Smooth muscle cell of trachea (primary cell): ENCODE measurements around the gene PGA5. TPM values are rescaled to one million over a fixed set of nuclear protein-coding genes. Genes with fewer than 3 reads are reported as not detected.

Experiments used
- total RNA-seq: library from RNA; depleted of rRNA; stranded (reverse); fragments of >200 nt; gene quantifications from 2 replicates; pipeline ENCODE4 v1.2.1, GENCODE V29; 2014

Gene PGA5
- total RNA-seq: 0.29 and 0.50 TPM in 2 replicates

GRCh38 chr11:61240875-61241274, at the start of gene PGA5:
PGA5 (plus strand) TSS chr11:61241175; CDS start chr11:61241227, 52 bp downstream.

GRCh38 chr11:61202950-61203746, 37.8 kb upstream of the PGA5 start, which contains the start of gene PGA3:
PGA3 (plus strand) TSS chr11:61203515; CDS start chr11:61203565, 50 bp downstream.

GRCh38 chr11:61222047-61222446, 18.9 kb upstream of the PGA5 start, which contains the start of gene PGA4:
PGA4 (plus strand) TSS chr11:61222347; CDS start chr11:61222401, 54 bp downstream.

GRCh38 chr11:61294717-61295595, 54.0 kb downstream of the PGA5 start, which contains the start of gene VWCE:
VWCE (minus strand) TSS chr11:61295316; CDS start chr11:61295037, 279 bp downstream.

Other genes with a start within 250 kb of the PGA5 start
- not detected in 2 replicates for gene CD5, start 138.7 kb upstream of the PGA5 start, total RNA-seq
- 10.0 and 13.1 TPM in 2 replicates for gene VPS37C, start 79.7 kb upstream of the PGA5 start, total RNA-seq
- gene PGA3, start 37.7 kb upstream of the PGA5 start, total RNA-seq: 0.50 and 2.0 TPM in 2 replicates
- 0.66 TPM in 1 of 2 replicates, not detected in the other for gene PGA4, start 18.8 kb upstream of the PGA5 start, total RNA-seq
- 1.2 and 8.4 TPM in 2 replicates for gene VWCE, start 54.1 kb downstream of the PGA5 start, total RNA-seq
- gene DDB1, start 91.9 kb downstream of the PGA5 start, total RNA-seq: 292 and 525 TPM in 2 replicates
- 33.5 and 37.1 TPM in 2 replicates for gene TKFC, start 92.1 kb downstream of the PGA5 start, total RNA-seq
- gene CYB561A3, start 120.7 kb downstream of the PGA5 start, total RNA-seq: 38.1 and 174 TPM in 2 replicates
- gene TMEM138, start 121.2 kb downstream of the PGA5 start, total RNA-seq: 14.7 and 25.3 TPM in 2 replicates
- 7.6 and 11.8 TPM in 2 replicates for gene TMEM216, start 151.4 kb downstream of the PGA5 start, total RNA-seq
- gene CPSF7, start 188.8 kb downstream of the PGA5 start, total RNA-seq: 20.8 and 21.2 TPM in 2 replicates
- 33.7 and 52.7 TPM in 2 replicates for gene SDHAF2, start 188.9 kb downstream of the PGA5 start, total RNA-seq